Myocyte (in vitro differentiated cells): ENCODE data around the gene GAMT. TPM values are rescaled to one million over a fixed set of nuclear protein-coding genes. Genes with fewer than 3 reads are reported as not detected.

Experiments
- DNase-seq: peaks from one replicate; pipeline ENCODE4 v3.0.0-alpha.2; 2012; ENCODE audit warnings: low read depth
- polyA plus RNA-seq: library from polyadenylated mRNA; unstranded; fragments of >200 nt; gene quantifications from one replicate; pipeline ENCODE4 v1.2.1, GENCODE V29; 2012; ENCODE audit warnings: missing spikeins
- total RNA-seq: library from RNA; depleted of rRNA; stranded (reverse); fragments of >200 nt; gene quantifications from 2 replicates; pipeline ENCODE4 v1.2.3, GENCODE V29; 2014

GAMT gene
- 147 and 191 TPM in 2 replicates for total RNA-seq
- polyA plus RNA-seq, result 93.8 TPM

GRCh38 chr19:1401138-1401888 is at the start of gene GAMT:
Gene GAMT, minus strand, starts transcription at chr19:1401542. Its CDS starts 66 bp downstream, at chr19:1401476.
- peak; percentile 66 for DNase-seq

- DNase-seq, result no peak
Measured at GRCh38 chr19:1449467-1450442, 48.4 kb upstream of the GAMT start, which contains the start of gene APC2. Gene APC2, plus strand, starts transcription at chr19:1450121. Its CDS starts 2,881 bp downstream, at chr19:1453002.

- no peak for DNase-seq
Measured at GRCh38 chr19:1447944-1448343, 46.6 kb upstream of the GAMT start.

- no peak for DNase-seq
Measured at GRCh38 chr19:1447504-1447903, 46.2 kb upstream of the GAMT start.

- DNase-seq, result no peak
Measured at GRCh38 chr19:1446713-1447481, 45.6 kb upstream of the GAMT start.

- DNase-seq, result no peak
Measured at GRCh38 chr19:1445932-1446712, 44.8 kb upstream of the GAMT start.

GRCh38 chr19:1445185-1445931 is 44.0 kb upstream of the GAMT start:
- DNase-seq, result peak; percentile 64

- DNase-seq, result no peak
Measured at GRCh38 chr19:1441677-1442438, 40.5 kb upstream of the GAMT start.

- DNase-seq, result no peak
Measured at GRCh38 chr19:1441022-1441426, 39.7 kb upstream of the GAMT start.

- no peak for DNase-seq
Measured at GRCh38 chr19:1440418-1440801, 39.1 kb upstream of the GAMT start.

- DNase-seq, result peak; percentile 48
Measured at GRCh38 chr19:1439525-1440417, 38.4 kb upstream of the GAMT start.

GRCh38 chr19:1438933-1439354 is 37.6 kb upstream of the GAMT start:
- no peak for DNase-seq

GRCh38 chr19:1438035-1438932 is 36.9 kb upstream of the GAMT start, which contains the start of gene RPS15:
Gene RPS15, plus strand, starts transcription at chr19:1438396. Its CDS starts 30 bp downstream, at chr19:1438426.
- peak; percentile 94 for DNase-seq

- DNase-seq, result no peak
Measured at GRCh38 chr19:1437609-1438008, 36.3 kb upstream of the GAMT start.

- no peak for DNase-seq
Measured at GRCh38 chr19:1435378-1435989, 34.1 kb upstream of the GAMT start.

- DNase-seq, result no peak
Measured at GRCh38 chr19:1434577-1435060, 33.3 kb upstream of the GAMT start.
